Measurements from ENCODE around the gene RWDD3.

RWDD3 gene

GRCh38 chr1:95201905-95202304 is 32.1 kb upstream of the RWDD3 start:
- H3K4me3 ChIP-seq (ENCODE audit: low read depth, low read length): no peak overlapping the region
- no peak for TF ChIP-seq CTCF (conservative IDR thresholded peaks at IDR 0.05; ENCODE audit: low read depth, low read length)

GRCh38 chr1:95203908-95204437 is 30.0 kb upstream of the RWDD3 start:
- TF ChIP-seq CTCF (conservative IDR thresholded peaks at IDR 0.05; ENCODE audit: low read depth, low read length): no peak
- no peak for DNase-seq (ENCODE audit: low read depth)
- H3K4me3 ChIP-seq (ENCODE audit: low read depth, low read length): no peak overlapping the region

More at GRCh38 chr1:95201905-95202304, 32.1 kb upstream of the RWDD3 start:
- DNase-seq (ENCODE audit: low read depth): no peak

GRCh38 chr1:95206514-95206913 is 27.5 kb upstream of the RWDD3 start:
- no peak for DNase-seq (ENCODE audit: low read depth)
- no peak overlapping the region for H3K4me3 ChIP-seq (ENCODE audit: low read depth, low read length)
- TF ChIP-seq CTCF (conservative IDR thresholded peaks at IDR 0.05; ENCODE audit: low read depth, low read length): no peak

GRCh38 chr1:95207223-95207935 is 26.6 kb upstream of the RWDD3 start:
- no peak for DNase-seq (ENCODE audit: low read depth)
- TF ChIP-seq CTCF (conservative IDR thresholded peaks at IDR 0.05; ENCODE audit: low read depth, low read length): no peak
- no peak overlapping the region for H3K4me3 ChIP-seq (ENCODE audit: low read depth, low read length)

- TF ChIP-seq CTCF (conservative IDR thresholded peaks at IDR 0.05; ENCODE audit: low read depth, low read length): no peak
- no peak for DNase-seq (ENCODE audit: low read depth)
- H3K4me3 ChIP-seq (ENCODE audit: low read depth, low read length): no peak overlapping the region
These were observed 25.1 kb upstream of the RWDD3 start for GRCh38 chr1:95208876-95209275.

GRCh38 chr1:95209291-95209690 is 24.7 kb upstream of the RWDD3 start:
- H3K4me3 ChIP-seq (ENCODE audit: low read depth, low read length): no peak overlapping the region
- DNase-seq (ENCODE audit: low read depth): no peak
- no peak for TF ChIP-seq CTCF (conservative IDR thresholded peaks at IDR 0.05; ENCODE audit: low read depth, low read length)

Measured in choroid plexus epithelial cell (primary cell).